Activated CD4-positive, CD25-positive, alpha-beta regulatory T cell treated with anti-CD3 and anti-CD28 coated beads, Interleukin-2, amount 50 U/mL, for 24 hours (primary cell): Measurements from ENCODE around the gene PPP2R3A.
A peak's percentile ranks its signal among the peaks of the same experiment; 100 is the strongest.
"Not testable (repeated sequence)": the region's sequence is repeated elsewhere in the genome, so short reads cannot be mapped to it uniquely, and the experiment has no call there.

Experiments used
- ATAC-seq, 2 donors: fragments of 150-1000 bp; cut with Tn5 transposase; one replicate each; pipeline ENCODE4 v1.10.0; 2021; ENCODE audit warnings: mild to moderate bottlenecking in 1 of 2, moderate library complexity in 1 of 2

Gene PPP2R3A, protein sequence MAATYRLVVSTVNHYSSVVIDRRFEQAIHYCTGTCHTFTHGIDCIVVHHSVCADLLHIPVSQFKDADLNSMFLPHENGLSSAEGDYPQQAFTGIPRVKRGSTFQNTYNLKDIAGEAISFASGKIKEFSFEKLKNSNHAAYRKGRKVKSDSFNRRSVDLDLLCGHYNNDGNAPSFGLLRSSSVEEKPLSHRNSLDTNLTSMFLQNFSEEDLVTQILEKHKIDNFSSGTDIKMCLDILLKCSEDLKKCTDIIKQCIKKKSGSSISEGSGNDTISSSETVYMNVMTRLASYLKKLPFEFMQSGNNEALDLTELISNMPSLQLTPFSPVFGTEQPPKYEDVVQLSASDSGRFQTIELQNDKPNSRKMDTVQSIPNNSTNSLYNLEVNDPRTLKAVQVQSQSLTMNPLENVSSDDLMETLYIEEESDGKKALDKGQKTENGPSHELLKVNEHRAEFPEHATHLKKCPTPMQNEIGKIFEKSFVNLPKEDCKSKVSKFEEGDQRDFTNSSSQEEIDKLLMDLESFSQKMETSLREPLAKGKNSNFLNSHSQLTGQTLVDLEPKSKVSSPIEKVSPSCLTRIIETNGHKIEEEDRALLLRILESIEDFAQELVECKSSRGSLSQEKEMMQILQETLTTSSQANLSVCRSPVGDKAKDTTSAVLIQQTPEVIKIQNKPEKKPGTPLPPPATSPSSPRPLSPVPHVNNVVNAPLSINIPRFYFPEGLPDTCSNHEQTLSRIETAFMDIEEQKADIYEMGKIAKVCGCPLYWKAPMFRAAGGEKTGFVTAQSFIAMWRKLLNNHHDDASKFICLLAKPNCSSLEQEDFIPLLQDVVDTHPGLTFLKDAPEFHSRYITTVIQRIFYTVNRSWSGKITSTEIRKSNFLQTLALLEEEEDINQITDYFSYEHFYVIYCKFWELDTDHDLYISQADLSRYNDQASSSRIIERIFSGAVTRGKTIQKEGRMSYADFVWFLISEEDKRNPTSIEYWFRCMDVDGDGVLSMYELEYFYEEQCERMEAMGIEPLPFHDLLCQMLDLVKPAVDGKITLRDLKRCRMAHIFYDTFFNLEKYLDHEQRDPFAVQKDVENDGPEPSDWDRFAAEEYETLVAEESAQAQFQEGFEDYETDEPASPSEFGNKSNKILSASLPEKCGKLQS (N-terminal part only)

GRCh38 chr3:135965506-135966270 is at the start of gene PPP2R3A:
TSS of gene PPP2R3A (plus strand) at chr3:135965728. CDS start at chr3:136001499, 35,771 bp downstream.
- peak; percentile 75 to 76 for ATAC-seq

- no peak for ATAC-seq
Observed at GRCh38 chr3:135916310-135916709, 49.2 kb upstream of the PPP2R3A start.

DNA sequence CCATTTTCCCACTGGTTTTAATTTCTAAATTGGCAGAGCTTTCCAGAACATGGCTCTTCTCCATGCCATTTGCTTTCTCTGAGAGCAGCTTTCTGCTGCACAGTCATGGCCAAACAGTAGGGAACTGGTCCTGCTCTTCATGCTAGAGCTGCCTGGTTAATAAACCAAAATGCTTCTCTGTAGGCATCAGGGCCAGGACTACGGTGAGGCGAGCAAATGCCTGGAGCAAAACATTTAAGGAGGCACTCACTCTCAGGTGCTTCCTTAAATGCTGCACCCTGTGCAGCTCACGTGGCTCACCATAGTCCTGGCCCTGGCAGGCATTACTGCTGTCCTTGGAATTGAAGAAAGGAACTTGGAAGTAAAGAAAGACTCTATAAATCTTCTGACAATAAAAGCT is 48.5 kb upstream of the PPP2R3A start:
- ATAC-seq = no peak

DNA sequence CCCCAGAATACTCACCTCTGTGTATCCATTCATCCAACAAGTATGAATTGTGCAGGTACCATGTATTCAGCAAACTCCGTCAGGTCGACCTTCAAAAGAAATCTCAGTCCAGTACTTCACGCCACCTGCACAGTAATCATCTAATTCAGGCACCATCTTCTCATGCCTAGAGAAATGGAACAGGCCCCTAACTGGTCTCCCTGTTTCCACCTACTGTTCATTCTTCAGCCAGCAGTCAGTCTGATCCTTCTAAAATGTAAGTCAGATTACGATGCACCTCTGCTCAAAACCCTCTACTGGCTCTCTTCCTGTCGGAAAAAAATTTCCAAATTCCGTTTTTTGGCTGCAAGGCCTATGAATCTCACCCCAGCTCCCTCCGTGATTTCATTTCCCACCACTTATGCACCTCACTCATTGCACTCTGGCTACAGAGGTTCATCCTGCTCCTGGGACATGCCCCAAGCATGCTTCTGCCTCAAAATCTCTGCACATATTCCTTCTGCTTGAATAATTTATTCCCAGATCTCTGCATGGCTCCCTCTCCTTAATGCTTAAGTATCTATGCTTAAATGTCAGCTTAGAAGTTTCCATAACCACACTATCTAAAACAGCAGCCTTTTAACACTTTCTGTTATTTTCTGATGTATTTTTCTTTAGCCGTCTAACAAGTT is 47.5 kb upstream of the PPP2R3A start:
- ATAC-seq = no peak

- no peak for ATAC-seq
Observed at GRCh38 chr3:135918600-135918999, 46.9 kb upstream of the PPP2R3A start.

DNA sequence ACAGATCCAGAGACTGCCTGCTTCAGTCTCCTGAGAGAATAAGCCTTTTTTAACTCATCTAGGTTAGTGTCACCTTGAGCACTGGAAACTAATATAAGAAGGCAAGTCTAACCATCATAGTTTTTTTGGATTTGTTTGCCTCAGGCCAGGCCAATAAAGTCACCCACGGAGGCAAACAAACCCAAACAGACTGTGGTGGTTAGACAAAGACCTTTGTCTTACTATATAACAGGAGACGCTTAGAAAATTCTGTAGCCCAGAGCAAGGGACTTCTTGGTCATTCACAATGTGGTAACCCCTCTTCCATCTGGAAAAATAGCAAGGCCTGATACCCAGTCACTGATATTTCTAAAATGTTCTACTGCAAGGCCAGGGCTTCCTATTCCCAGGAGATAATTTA is 45.3 kb upstream of the PPP2R3A start:
- ATAC-seq = no peak

DNA sequence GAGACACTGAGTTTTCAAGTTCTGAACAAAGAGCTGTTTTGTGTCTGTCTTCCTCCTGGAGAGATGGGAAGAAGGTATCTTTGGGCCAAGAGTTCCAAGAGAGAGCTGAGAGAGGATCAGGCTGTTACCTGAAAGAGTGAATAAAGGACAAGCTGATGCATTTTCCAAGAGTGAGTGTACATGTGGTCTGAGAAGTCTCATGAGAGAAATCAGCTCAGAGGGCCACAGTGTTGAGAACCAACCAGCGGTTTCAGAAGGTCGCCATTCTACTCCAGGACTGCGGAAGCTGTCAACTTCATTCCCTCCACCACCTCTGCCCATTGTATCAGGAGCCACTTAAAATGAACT is 42.7 kb upstream of the PPP2R3A start:
- no peak for ATAC-seq

- no peak for ATAC-seq
Observed at GRCh38 chr3:135924506-135924905, 41.0 kb upstream of the PPP2R3A start.

DNA sequence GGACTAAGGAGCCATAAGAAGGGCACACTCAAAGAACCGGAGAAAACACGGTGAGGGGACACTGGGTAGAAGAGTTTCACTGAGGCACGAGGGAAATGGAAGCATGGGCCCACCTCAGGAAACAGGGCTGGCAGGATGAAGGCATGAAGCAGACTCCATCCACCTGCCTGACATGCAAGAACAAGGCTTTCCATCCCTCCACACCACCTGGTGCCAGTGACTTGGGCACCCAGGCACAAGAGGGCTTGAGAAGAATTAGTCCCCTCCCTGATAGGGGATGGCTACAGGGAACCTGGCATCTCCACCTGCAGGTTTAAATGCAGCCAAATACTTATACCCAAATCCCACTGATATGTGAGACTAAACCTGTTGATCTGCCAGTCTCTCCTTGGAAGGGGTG is 38.9 kb upstream of the PPP2R3A start:
- no peak for ATAC-seq

GRCh38 chr3:135927155-135927554 is 38.4 kb upstream of the PPP2R3A start:
- no peak for ATAC-seq

DNA sequence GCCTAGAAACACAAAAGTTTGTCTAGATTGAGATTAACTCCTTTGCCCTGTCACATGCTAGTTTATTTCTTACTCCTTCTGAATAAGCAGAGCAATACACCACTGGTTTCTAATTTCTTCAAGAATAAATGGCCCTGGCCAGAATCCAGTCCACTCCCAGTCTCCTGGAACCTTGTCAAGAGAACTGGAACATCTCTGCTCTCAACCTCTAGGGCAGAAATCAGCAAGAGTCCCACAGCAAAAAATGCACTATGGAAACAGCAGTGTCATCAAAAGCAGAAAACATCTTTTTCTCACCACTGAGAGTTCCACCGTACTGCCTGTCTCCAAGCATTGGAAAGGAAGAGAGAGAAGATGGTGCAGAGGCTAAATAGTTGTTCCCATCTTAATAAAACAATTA is 35.9 kb upstream of the PPP2R3A start:
- no peak for ATAC-seq

- no peak for ATAC-seq
Observed at GRCh38 chr3:135930255-135930654, 35.3 kb upstream of the PPP2R3A start.

DNA sequence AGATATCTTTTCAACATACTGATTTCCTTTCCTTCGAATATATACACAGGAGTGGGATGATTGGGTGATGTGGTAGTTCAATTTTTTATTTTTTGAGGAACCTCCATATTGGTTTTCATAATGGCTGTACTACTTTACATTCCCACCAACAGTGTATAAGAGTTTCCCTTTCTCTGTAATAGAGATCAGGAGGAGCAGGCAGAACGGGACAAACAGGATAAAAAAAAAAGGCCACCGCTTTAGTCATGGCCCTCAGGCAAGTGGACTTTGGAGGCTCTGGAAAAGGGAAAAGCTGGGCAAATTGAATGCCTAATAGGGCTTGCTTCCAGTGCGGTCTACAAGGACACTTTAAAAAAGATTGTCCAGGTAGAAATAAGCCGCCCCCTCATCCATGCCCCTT is 30.4 kb upstream of the PPP2R3A start:
- not testable (repeated sequence) for ATAC-seq

DNA sequence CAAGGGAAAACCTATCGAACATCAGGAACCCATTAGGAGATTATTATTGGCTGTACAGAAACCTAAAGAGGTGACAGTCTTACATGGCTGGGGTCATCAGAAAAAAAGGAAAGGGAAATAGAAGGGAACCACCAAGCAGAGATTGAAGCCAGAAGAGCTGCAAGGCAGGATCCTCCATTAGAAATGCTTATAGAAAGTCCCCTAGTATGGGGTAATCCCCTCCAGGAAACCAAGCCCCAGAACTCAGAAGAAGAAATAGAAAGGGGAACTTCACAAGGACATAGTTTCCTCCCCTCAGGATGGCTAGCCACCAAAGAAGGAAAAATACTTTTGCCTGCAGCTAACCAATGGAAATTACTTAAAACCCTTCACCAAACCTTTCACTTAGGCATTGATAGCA is 27.8 kb upstream of the PPP2R3A start:
- ATAC-seq = not testable (repeated sequence)

DNA sequence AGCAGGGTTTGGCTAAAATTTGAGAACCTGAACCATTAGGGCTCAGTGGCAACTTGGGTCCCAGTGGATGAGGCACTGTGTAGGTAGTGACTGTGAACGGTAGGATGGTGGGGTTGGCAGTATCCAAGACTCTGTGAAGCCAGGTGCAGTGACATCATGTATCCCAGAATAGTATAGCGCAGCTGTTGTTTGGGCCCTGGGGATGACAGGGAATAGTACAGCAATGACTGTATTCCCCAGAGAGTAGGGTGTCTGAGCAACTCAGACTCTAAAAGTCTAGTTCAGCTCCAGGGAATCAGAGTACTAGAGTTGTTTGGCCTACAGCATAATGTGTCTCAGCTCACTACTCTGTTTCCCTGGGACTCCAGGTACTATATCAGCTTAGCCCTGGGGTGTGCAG is 20.7 kb upstream of the PPP2R3A start:
- ATAC-seq = no peak

GRCh38 chr3:135950941-135951340 is 14.6 kb upstream of the PPP2R3A start:
- ATAC-seq = no peak

- ATAC-seq = no peak
Observed at GRCh38 chr3:135964160-135964955, 1.2 kb upstream of the PPP2R3A start.

DNA sequence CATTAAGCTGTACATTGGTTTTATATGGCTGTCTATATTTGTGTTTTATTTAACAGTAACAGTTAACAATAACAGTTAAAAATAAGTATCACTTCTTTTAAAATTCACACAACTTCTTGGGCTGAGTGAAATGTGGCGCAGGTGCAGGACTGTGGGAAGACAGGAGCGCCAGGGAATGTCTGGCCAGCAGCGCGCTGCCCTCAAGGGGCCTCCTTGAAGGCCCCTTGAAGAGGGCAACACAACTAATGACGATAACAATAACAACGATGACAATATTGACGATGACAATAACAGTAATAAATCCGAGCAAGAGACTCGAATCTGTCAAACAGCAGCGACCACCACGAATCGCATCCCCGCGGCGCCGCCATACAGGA is 411 bp upstream of the PPP2R3A start:
- no peak for ATAC-seq

GRCh38 chr3:135966271-135966961 is 888 bp downstream of the PPP2R3A start:
- no peak for ATAC-seq

DNA sequence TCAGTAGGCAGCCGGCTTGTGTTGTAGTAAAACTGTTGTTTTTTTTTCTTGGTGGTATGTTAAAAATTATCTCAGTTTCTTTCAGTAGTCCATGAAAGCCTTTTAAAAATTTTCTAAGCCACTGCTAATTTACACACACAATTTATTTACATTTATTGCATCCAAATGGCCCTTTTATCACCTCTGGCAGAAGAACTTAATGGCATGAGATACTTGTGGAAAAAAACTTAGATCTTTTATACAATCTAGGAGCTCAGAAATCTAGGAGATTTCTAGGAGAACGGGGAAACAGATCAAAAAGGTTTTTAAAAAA is 1.4 kb downstream of the PPP2R3A start:
- ATAC-seq = no peak

GRCh38 chr3:135967867-135968266 is 2.3 kb downstream of the PPP2R3A start:
- no peak for ATAC-seq
